ENCODE measurements around the gene KRTAP10-2.

DNA sequence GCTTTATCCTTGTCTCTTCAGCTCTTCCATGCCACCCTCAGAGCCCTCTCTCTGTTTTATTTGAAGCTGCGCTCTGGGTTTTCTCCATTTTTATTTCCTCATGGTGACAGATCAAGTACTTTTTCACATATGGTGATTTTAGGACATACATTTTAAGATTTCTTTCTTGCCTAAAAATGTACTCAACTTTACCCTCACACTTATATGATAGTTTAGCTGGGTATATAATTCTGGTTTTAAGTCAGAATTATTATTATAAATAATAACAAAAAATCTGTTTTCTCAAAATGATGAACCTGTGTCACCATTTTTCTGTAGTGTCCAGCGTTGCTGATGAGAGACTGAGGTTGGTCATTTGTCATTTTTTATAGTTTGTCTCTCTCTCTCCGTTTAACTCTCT lies 29.9 kb upstream of the KRTAP10-2 start:
- TF ChIP-seq, protein P1, sequence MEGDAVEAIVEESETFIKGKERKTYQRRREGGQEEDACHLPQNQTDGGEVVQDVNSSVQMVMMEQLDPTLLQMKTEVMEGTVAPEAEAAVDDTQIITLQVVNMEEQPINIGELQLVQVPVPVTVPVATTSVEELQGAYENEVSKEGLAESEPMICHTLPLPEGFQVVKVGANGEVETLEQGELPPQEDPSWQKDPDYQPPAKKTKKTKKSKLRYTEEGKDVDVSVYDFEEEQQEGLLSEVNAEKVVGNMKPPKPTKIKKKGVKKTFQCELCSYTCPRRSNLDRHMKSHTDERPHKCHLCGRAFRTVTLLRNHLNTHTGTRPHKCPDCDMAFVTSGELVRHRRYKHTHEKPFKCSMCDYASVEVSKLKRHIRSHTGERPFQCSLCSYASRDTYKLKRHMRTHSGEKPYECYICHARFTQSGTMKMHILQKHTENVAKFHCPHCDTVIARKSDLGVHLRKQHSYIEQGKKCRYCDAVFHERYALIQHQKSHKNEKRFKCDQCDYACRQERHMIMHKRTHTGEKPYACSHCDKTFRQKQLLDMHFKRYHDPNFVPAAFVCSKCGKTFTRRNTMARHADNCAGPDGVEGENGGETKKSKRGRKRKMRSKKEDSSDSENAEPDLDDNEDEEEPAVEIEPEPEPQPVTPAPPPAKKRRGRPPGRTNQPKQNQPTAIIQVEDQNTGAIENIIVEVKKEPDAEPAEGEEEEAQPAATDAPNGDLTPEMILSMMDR (IDR thresholded peaks at IDR 0.05) = no peak
- TF ChIP-seq POLR2AphosphoS5 (IDR thresholded peaks at IDR 0.05) = no peak
- no peak for TF ChIP-seq POLR2A (IDR thresholded peaks at IDR 0.05)

Data from breast epithelium (tissue), 3 donors.